NCI-H2107 treated with DMSO at 0.1 percent for 48 hours (cell line): ENCODE results near the gene PBX3.

Experiments used
- DNase-seq: peaks from one replicate; lab custom pipeline; 2025; ENCODE audit not compliant: unreplicated experiment; lab: John Stamatoyannopoulos, UW

PBX3 gene

GRCh38 chr9:125992557-125992956 lies 245.4 kb downstream of the PBX3 start:
- no peak for DNase-seq

- no peak for DNase-seq
These were observed 246.3 kb downstream of the PBX3 start for GRCh38 chr9:125993466-125993865.

- no peak for DNase-seq
These were observed 247.1 kb downstream of the PBX3 start for GRCh38 chr9:125994066-125994943.

GRCh38 chr9:125995006-125995405 lies 247.8 kb downstream of the PBX3 start:
- no peak for DNase-seq

GRCh38 chr9:125995706-125996105 lies 248.5 kb downstream of the PBX3 start:
- no peak for DNase-seq

GRCh38 chr9:125996791-125997190 lies 249.6 kb downstream of the PBX3 start:
- no peak for DNase-seq

- DNase-seq = peak; percentile 69
These were observed 250.1 kb downstream of the PBX3 start for GRCh38 chr9:125997196-125997823.

GRCh38 chr9:125998837-125999503 lies 251.8 kb downstream of the PBX3 start:
- no peak for DNase-seq

GRCh38 chr9:125999504-125999881 lies 252.3 kb downstream of the PBX3 start:
- DNase-seq = no peak

GRCh38 chr9:126000256-126000655 lies 253.1 kb downstream of the PBX3 start:
- no peak for DNase-seq

GRCh38 chr9:126000731-126001580 lies 253.8 kb downstream of the PBX3 start:
- no peak for DNase-seq

- DNase-seq = no peak
These were observed 254.5 kb downstream of the PBX3 start for GRCh38 chr9:126001581-126002225.

- DNase-seq = no peak
These were observed 255.5 kb downstream of the PBX3 start for GRCh38 chr9:126002476-126003350.

GRCh38 chr9:126009047-126009446 lies 261.9 kb downstream of the PBX3 start:
- DNase-seq = no peak

GRCh38 chr9:126014726-126015125 lies 267.6 kb downstream of the PBX3 start:
- no peak for DNase-seq

- no peak for DNase-seq
These were observed 268.3 kb downstream of the PBX3 start for GRCh38 chr9:126015424-126015823.

GRCh38 chr9:126016579-126017290 lies 269.6 kb downstream of the PBX3 start:
- DNase-seq = no peak
